ENCODE data around the gene SOAT1. TPM values are rescaled to one million over a fixed set of nuclear protein-coding genes. Genes with fewer than 3 reads are reported as not detected.
A peak's percentile ranks its signal among the peaks of the same experiment; 100 is the strongest.
"Not testable (repeated sequence)": the region's sequence is repeated elsewhere in the genome, so short reads cannot be mapped to it uniquely, and the experiment has no call there.

The SOAT1 gene
- total and polyA plus RNA-seq, 8 donors, result 2.9 to 179 (median 6.6) TPM

DNA sequence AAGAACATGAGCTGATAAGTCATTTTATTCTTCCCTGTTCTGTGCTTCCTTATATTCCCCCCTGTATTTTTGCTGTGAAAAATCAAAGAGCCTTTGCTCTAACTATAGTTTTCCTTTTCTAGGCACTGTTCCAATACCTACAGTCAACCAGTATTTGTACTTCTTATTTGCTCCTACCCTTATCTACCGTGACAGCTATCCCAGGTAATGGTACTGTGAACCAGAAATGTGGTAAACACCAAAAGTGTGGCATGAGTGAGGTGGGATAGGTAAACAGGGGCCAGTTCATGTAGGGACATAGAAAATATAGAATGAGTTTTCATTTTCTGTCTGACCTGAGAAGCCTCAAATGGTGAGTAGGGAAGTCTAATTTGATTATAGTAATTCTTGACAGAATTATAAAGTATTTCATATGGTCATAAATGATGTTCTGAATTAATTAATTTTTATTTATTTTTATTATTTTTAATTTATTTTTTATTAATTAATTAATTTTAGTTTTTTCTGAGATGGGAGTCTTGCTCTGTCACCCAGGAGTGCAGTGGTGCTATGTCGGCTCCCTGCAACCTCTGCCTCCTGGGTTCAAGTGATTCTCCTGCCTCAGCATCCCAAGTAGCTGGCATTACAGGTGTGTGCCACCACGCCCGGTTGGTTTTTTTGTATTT, 49.3 kb downstream of the SOAT1 start:
- Histone ChIP-seq H3K4me1 (peaks cover 0 to 14% (median 2%) of the 10 kb centered on the region in 4 donors), H3K36me3 (peaks cover 24 to 85% (median 83%) of the 10 kb centered on the region in 4 donors), H3K27me3 (no peaks in the 10 kb centered on the region), H3K9me3 (no peaks in the 10 kb centered on the region), H3K27ac (no peak overlapping the region), H3K4me3 (no peak overlapping the region)
- 76 to 87% (median 84%) methylated on average over 4 of the region's 4 CpGs for WGBS, 5 donors
- intact Hi-C loops (cut with DNase I; ENCODE audit: low total_unique reads), result no loop called here
- TF ChIP-seq POLR2AphosphoS5 (IDR thresholded peaks at IDR 0.05) (peak in 1 of 3 donors; percentile 23), EP300 (IDR thresholded peaks at IDR 0.05) (no peak), POLR2A (IDR thresholded peaks at IDR 0.05) (no peak)
- TF ChIP-seq, protein P1, sequence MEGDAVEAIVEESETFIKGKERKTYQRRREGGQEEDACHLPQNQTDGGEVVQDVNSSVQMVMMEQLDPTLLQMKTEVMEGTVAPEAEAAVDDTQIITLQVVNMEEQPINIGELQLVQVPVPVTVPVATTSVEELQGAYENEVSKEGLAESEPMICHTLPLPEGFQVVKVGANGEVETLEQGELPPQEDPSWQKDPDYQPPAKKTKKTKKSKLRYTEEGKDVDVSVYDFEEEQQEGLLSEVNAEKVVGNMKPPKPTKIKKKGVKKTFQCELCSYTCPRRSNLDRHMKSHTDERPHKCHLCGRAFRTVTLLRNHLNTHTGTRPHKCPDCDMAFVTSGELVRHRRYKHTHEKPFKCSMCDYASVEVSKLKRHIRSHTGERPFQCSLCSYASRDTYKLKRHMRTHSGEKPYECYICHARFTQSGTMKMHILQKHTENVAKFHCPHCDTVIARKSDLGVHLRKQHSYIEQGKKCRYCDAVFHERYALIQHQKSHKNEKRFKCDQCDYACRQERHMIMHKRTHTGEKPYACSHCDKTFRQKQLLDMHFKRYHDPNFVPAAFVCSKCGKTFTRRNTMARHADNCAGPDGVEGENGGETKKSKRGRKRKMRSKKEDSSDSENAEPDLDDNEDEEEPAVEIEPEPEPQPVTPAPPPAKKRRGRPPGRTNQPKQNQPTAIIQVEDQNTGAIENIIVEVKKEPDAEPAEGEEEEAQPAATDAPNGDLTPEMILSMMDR (IDR thresholded peaks at IDR 0.05), result no peak
- DNase-seq, result peak in 1 of 2 donors; percentile 60

GRCh38 chr1:179351281-179351680, 57.7 kb downstream of the SOAT1 start:
- Histone ChIP-seq H3K4me1 (peaks cover 0 to 4% (median 0%) of the 10 kb centered on the region in 4 donors), H3K4me3 (no peak overlapping the region), H3K36me3 (peaks cover 6 to 79% (median 71%) of the 10 kb centered on the region in 4 donors), H3K9me3 (no peaks in the 10 kb centered on the region), H3K27me3 (no peaks in the 10 kb centered on the region), H3K27ac (no peak overlapping the region)
- intact Hi-C loops (cut with DNase I; ENCODE audit: low total_unique reads), result no loop called here
- DNase-seq, result no peak
- WGBS, 5 donors, result 90 to 98% (median 94%) methylated on average over 3 of the region's 3 CpGs
- TF ChIP-seq POLR2AphosphoS5 (IDR thresholded peaks at IDR 0.05), result no peak

GRCh38 chr1:179352236-179352635, 58.6 kb downstream of the SOAT1 start:
- no peak overlapping the region for H3K27ac ChIP-seq
- intact Hi-C loops (cut with DNase I; ENCODE audit: low total_unique reads), result no loop called here
- no peak overlapping the region for H3K4me3 ChIP-seq
- no peaks in the 10 kb centered on the region for H3K27me3 ChIP-seq
- TF ChIP-seq EP300 (IDR thresholded peaks at IDR 0.05) (no peak), POLR2A (IDR thresholded peaks at IDR 0.05) (no peak), POLR2AphosphoS5 (IDR thresholded peaks at IDR 0.05) (no peak)
- TF ChIP-seq, protein P1 (IDR thresholded peaks at IDR 0.05), result no peak
- H3K4me1 ChIP-seq, result peaks cover 0 to 4% (median 0%) of the 10 kb centered on the region in 4 donors
- peaks cover 2 to 71% (median 63%) of the 10 kb centered on the region in 4 donors for H3K36me3 ChIP-seq
- WGBS, 5 donors, result 94 to 100% (median 97%) methylated on average over 2 of the region's 2 CpGs
- H3K9me3 ChIP-seq, result no peaks in the 10 kb centered on the region
- no peak for DNase-seq

DNA sequence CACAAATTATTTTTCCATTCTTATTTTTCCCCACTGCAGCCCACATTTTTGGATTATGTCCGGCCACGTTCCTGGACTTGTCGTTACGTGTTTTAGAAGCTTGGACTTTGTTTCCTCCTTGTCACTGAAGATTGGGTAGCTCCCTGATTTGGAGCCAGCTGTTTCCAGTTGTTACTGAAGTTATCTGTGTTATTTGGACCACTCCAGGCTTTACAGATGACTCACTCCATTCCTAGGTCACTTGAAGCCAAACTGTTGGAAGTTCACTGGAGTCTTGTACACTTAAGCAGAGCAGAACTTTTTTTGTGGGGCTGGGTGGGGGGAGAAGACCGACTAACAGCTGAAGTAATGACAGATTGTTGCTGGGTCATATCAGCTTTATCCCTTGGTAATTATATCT, 59.9 kb downstream of the SOAT1 start:
- peak overlapping the region in 2 of 5 donors; percentile 30 to 31 for H3K27ac ChIP-seq
- peak in 1 of 2 donors; percentile 51 for DNase-seq
- no peak overlapping the region for H3K4me3 ChIP-seq
- peaks cover 2 to 59% (median 52%) of the 10 kb centered on the region in 4 donors for H3K36me3 ChIP-seq
- WGBS, 5 donors, result 54 to 78% (median 70%) methylated on average over 5 of the region's 5 CpGs
- H3K4me1 ChIP-seq, result peaks cover 0 to 4% (median 0%) of the 10 kb centered on the region in 4 donors
- H3K27me3 ChIP-seq, result no peaks in the 10 kb centered on the region
- TF ChIP-seq POLR2AphosphoS5 (IDR thresholded peaks at IDR 0.05), result no peak
- no peak for TF ChIP-seq POLR2A (IDR thresholded peaks at IDR 0.05)
- no peak for TF ChIP-seq EP300 (IDR thresholded peaks at IDR 0.05)
- TF ChIP-seq, protein P1 (IDR thresholded peaks at IDR 0.05), result no peak
- H3K9me3 ChIP-seq, result no peaks in the 10 kb centered on the region
- intact Hi-C loops (cut with DNase I; ENCODE audit: low total_unique reads), result no loop called here

GRCh38 chr1:179361631-179362030, 68.0 kb downstream of the SOAT1 start:
- not testable (repeated sequence) for H3K4me3 ChIP-seq, H3K9me3 ChIP-seq, H3K27ac ChIP-seq, H3K27me3 ChIP-seq, H3K36me3 ChIP-seq, DNase-seq
- intact Hi-C loops (cut with DNase I; ENCODE audit: low total_unique reads), result loop anchor here (10.0 kb wide), 2 partner anchors 67 to 107 kb away; partner anchors contain the start of gene SOAT1
- peaks cover 5 to 10% (median 8%) of the 10 kb centered on the region in 4 donors for H3K4me1 ChIP-seq
- WGBS, 5 donors, result 67 to 89% (median 76%) methylated on average over 2 of the region's 2 CpGs

All from stomach (tissue), 9 donors.